ENCODE data around the gene NUP93.

NUP93 gene

GRCh38 chr16:56886826-56887225 is 156.9 kb downstream of the NUP93 start:
- H3K79me2 ChIP-seq = no peaks in the 10 kb centered on the region
- no peaks in the 10 kb centered on the region for H3K9me3 ChIP-seq (ENCODE audit: control insufficient read depth, low read length)
- no peak overlapping the region for H2AFZ ChIP-seq
- H3K36me3 ChIP-seq (ENCODE audit: control insufficient read depth, insufficient read depth, low read length) = no peaks in the 10 kb centered on the region
- H3K4me1 ChIP-seq = no peaks in the 10 kb centered on the region
- no peaks in the 10 kb centered on the region for H3K27me3 ChIP-seq (ENCODE audit: control insufficient read depth, insufficient read depth, low read length)
- H3K9ac ChIP-seq = no peak overlapping the region
- no peak overlapping the region for H3K27ac ChIP-seq
- no peak for TF ChIP-seq CTCF (IDR thresholded peaks at IDR 0.05)
- no peak overlapping the region for H3K4me2 ChIP-seq (ENCODE audit: low read length)
- no peak overlapping the region for H3K4me3 ChIP-seq (ENCODE audit: low read depth, low read length)

- H3K4me2 ChIP-seq (ENCODE audit: low read length) = no peak overlapping the region
- H3K36me3 ChIP-seq (ENCODE audit: control insufficient read depth, insufficient read depth, low read length) = no peaks in the 10 kb centered on the region
- no peak overlapping the region for H2AFZ ChIP-seq
- no peak overlapping the region for H3K27ac ChIP-seq
- no peak overlapping the region for H3K4me3 ChIP-seq (ENCODE audit: low read depth, low read length)
- no peaks in the 10 kb centered on the region for H3K4me1 ChIP-seq
- no peaks in the 10 kb centered on the region for H3K79me2 ChIP-seq
- no peak for TF ChIP-seq CTCF (IDR thresholded peaks at IDR 0.05)
- no peaks in the 10 kb centered on the region for H3K27me3 ChIP-seq (ENCODE audit: control insufficient read depth, insufficient read depth, low read length)
- H3K9me3 ChIP-seq (ENCODE audit: control insufficient read depth, low read length) = no peaks in the 10 kb centered on the region
- H3K9ac ChIP-seq = no peak overlapping the region
Measured at GRCh38 chr16:56888806-56889205, 158.9 kb downstream of the NUP93 start.

DNA sequence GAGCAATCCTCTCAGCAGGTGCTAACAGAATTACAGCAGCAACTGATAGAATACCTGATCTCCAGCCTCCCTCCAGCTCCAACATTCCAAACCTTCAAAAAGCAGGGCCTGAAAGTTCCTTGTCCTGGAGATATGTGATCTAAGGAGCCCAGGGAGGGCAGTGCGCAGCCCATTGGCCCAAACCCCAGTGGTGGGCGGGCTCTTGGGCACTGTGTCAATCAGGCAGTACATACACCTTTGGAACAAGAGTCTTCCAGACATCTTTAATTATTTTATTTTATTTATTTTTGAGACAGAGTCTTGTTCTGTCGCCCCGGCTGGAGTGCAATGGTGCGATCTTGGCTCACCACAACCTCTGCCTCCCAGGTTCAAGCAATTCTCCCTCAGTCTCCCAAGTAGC is 159.3 kb downstream of the NUP93 start:
- H3K4me2 ChIP-seq (ENCODE audit: low read length) = no peak overlapping the region
- no peak overlapping the region for H2AFZ ChIP-seq
- no peak for TF ChIP-seq CTCF (IDR thresholded peaks at IDR 0.05)
- no peaks in the 10 kb centered on the region for H3K36me3 ChIP-seq (ENCODE audit: control insufficient read depth, insufficient read depth, low read length)
- H3K4me3 ChIP-seq (ENCODE audit: low read depth, low read length) = no peak overlapping the region
- H3K79me2 ChIP-seq = no peaks in the 10 kb centered on the region
- H3K4me1 ChIP-seq = no peaks in the 10 kb centered on the region
- no peaks in the 10 kb centered on the region for H3K9me3 ChIP-seq (ENCODE audit: control insufficient read depth, low read length)
- H3K9ac ChIP-seq = no peak overlapping the region
- H3K27ac ChIP-seq = no peak overlapping the region
- no peaks in the 10 kb centered on the region for H3K27me3 ChIP-seq (ENCODE audit: control insufficient read depth, insufficient read depth, low read length)

GRCh38 chr16:56891685-56892084 is 161.8 kb downstream of the NUP93 start:
- no peak for TF ChIP-seq CTCF (IDR thresholded peaks at IDR 0.05)

DNA sequence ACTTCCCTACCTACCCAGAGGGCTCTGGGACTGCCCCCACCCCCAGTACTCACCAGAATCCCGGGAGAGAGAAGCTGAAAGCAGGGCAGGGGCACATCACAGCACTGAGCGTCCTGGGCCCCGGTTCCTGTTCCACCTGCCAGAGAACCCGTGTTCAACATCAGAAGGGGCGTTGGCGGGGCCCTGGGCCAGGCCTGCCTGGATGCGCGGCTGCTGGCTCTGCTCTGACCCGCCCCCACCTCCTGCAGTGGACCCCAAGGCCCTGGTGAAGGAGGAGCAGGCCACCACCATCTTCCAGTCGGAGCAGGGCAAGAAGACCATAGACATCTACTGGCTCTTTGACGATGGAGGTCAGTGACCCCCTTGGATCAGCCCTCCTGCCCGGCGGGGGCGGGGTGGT is 162.8 kb downstream of the NUP93 start:
- no peak overlapping the region for H3K4me2 ChIP-seq (ENCODE audit: low read length)
- H2AFZ ChIP-seq = no peak overlapping the region
- H3K4me1 ChIP-seq = no peaks in the 10 kb centered on the region
- no peaks in the 10 kb centered on the region for H3K79me2 ChIP-seq
- H3K4me3 ChIP-seq (ENCODE audit: low read depth, low read length) = no peak overlapping the region
- no peaks in the 10 kb centered on the region for H3K36me3 ChIP-seq (ENCODE audit: control insufficient read depth, insufficient read depth, low read length)
- no peak for TF ChIP-seq CTCF (IDR thresholded peaks at IDR 0.05)
- no peak overlapping the region for H3K9ac ChIP-seq
- H3K27me3 ChIP-seq (ENCODE audit: control insufficient read depth, insufficient read depth, low read length) = no peaks in the 10 kb centered on the region
- H3K27ac ChIP-seq = no peak overlapping the region
- no peaks in the 10 kb centered on the region for H3K9me3 ChIP-seq (ENCODE audit: control insufficient read depth, low read length)

More at GRCh38 chr16:56891685-56892084, 161.8 kb downstream of the NUP93 start:
- Histone ChIP-seq H3K9me3 (ENCODE audit: control insufficient read depth, low read length) (no peaks in the 10 kb centered on the region), H3K9ac (no peak overlapping the region), H3K36me3 (ENCODE audit: control insufficient read depth, insufficient read depth, low read length) (no peaks in the 10 kb centered on the region), H3K27me3 (ENCODE audit: control insufficient read depth, insufficient read depth, low read length) (no peaks in the 10 kb centered on the region), H3K4me1 (no peaks in the 10 kb centered on the region), H3K27ac (no peak overlapping the region), H3K4me2 (ENCODE audit: low read length) (no peak overlapping the region), H2AFZ (no peak overlapping the region), H3K79me2 (no peaks in the 10 kb centered on the region), H3K4me3 (ENCODE audit: low read depth, low read length) (no peak overlapping the region)

Measured in parathyroid adenoma (tissue), 2 donors.